ENCODE results near the gene LRRC30. TPM values are rescaled to one million over a fixed set of nuclear protein-coding genes. Genes with fewer than 3 reads are reported as not detected.
"Not testable (repeated sequence)": the region's sequence is repeated elsewhere in the genome, so short reads cannot be mapped to it uniquely, and the experiment has no call there.

The LRRC30 gene
- total RNA-seq, 3 donors from 2014 or later, result not detected

- H3K4me3 ChIP-seq, result no peak overlapping the region
- ATAC-seq, result no peak
- no peaks in the 10 kb centered on the region for H3K9me3 ChIP-seq
- no peak for TF ChIP-seq CTCF (IDR thresholded peaks at IDR 0.05)
- DNase-seq, result no peak
- no peaks in the 10 kb centered on the region for H3K36me3 ChIP-seq (ENCODE audit: low read depth)
- no peaks in the 10 kb centered on the region for H3K4me1 ChIP-seq (ENCODE audit: low read depth)
- intact Hi-C loops (cut with DNase I, micrococcal nuclease), result no loop called here
Observed at GRCh38 chr18:7196421-7196820, 34.5 kb upstream of the LRRC30 start.

- TF ChIP-seq CTCF (IDR thresholded peaks at IDR 0.05), result no peak
- no peak overlapping the region for H3K4me3 ChIP-seq
- H3K9me3 ChIP-seq, result no peaks in the 10 kb centered on the region
- intact Hi-C loops (cut with DNase I, micrococcal nuclease), result no loop called here
- no peak for ATAC-seq
- DNase-seq, result no peak
- H3K36me3 ChIP-seq (ENCODE audit: low read depth), result no peaks in the 10 kb centered on the region
- H3K4me1 ChIP-seq (ENCODE audit: low read depth), result no peaks in the 10 kb centered on the region
Observed at GRCh38 chr18:7197854-7198253, 33.0 kb upstream of the LRRC30 start.

- no peaks in the 10 kb centered on the region for H3K4me1 ChIP-seq (ENCODE audit: low read depth)
- no peak for ATAC-seq
- TF ChIP-seq CTCF (IDR thresholded peaks at IDR 0.05), result no peak
- no peak overlapping the region for H3K4me3 ChIP-seq
- intact Hi-C loops (cut with DNase I, micrococcal nuclease), result no loop called here
- H3K36me3 ChIP-seq (ENCODE audit: low read depth), result no peaks in the 10 kb centered on the region
- H3K9me3 ChIP-seq, result no peaks in the 10 kb centered on the region
- DNase-seq, result no peak
Observed at GRCh38 chr18:7198326-7198725, 32.6 kb upstream of the LRRC30 start.

GRCh38 chr18:7201096-7201495 lies 29.8 kb upstream of the LRRC30 start:
- no peak for TF ChIP-seq CTCF (IDR thresholded peaks at IDR 0.05)
- no peak for DNase-seq

GRCh38 chr18:7202169-7202568 lies 28.7 kb upstream of the LRRC30 start:
- Histone ChIP-seq H3K9me3 (no peaks in the 10 kb centered on the region), H3K36me3 (ENCODE audit: low read depth) (no peaks in the 10 kb centered on the region), H3K4me3 (no peak overlapping the region), H3K4me1 (ENCODE audit: low read depth) (no peaks in the 10 kb centered on the region)
- TF ChIP-seq CTCF (IDR thresholded peaks at IDR 0.05), result no peak
- no peak for ATAC-seq
- intact Hi-C loops (cut with DNase I, micrococcal nuclease), result no loop called here
- no peak for DNase-seq

More at GRCh38 chr18:7201096-7201495, 29.8 kb upstream of the LRRC30 start:
- H3K9me3 ChIP-seq, result no peaks in the 10 kb centered on the region
- H3K36me3 ChIP-seq (ENCODE audit: low read depth), result no peaks in the 10 kb centered on the region
- no peak for ATAC-seq
- intact Hi-C loops (cut with DNase I, micrococcal nuclease), result no loop called here
- no peaks in the 10 kb centered on the region for H3K4me1 ChIP-seq (ENCODE audit: low read depth)
- no peak overlapping the region for H3K4me3 ChIP-seq

- H3K4me1 ChIP-seq (ENCODE audit: low read depth); H3K36me3 ChIP-seq (ENCODE audit: low read depth); H3K9me3 ChIP-seq; DNase-seq; H3K4me3 ChIP-seq; ATAC-seq; intact Hi-C loops (cut with DNase I, micrococcal nuclease): not testable (repeated sequence)
Observed at GRCh38 chr18:7203601-7204000, 27.3 kb upstream of the LRRC30 start.

Measured in mucosa of descending colon (tissue), 3 donors.